PC-9 (cell line): Measurements from ENCODE around the gene LAMB2. TPM values are rescaled to one million over a fixed set of nuclear protein-coding genes. Genes with fewer than 3 reads are reported as not detected.

ENCODE experiments used
- BruUV-seq: library from RNA; stranded (reverse); fragments of 400-500 nt; replicated peaks from 2 replicates; lab custom pipeline; 2021; lab: Mats Ljungman, UMichigan
- CTCF ChIA-PET: fragments of 300-600 bp; sonication (Branson Sonifier 250); formaldehyde crosslinking; loops from one replicate; lab custom pipeline; 2022; ENCODE audit warnings: antibody characterized with exemption; lab: Charles Lee
- POLR2A ChIA-PET: fragments of 300-600 bp; sonication (Branson Sonifier 250); formaldehyde crosslinking; loops from one replicate; lab custom pipeline; 2022; ENCODE audit warnings: antibody characterized with exemption; ENCODE audit not compliant: unreplicated experiment; lab: Charles Lee
- DNase-seq, 2 experiments: peaks; one replicate each; pipeline versions ENCODE4 v3.0.0 to v3.0.0-alpha.2; 2015 to 2022; ENCODE audit warnings: mixed read lengths in 1 of 2
- H2AFZ ChIP-seq: fragments of 200-600 bp; sonication (generic); 2 replicates; pipeline ENCODE4 v1.8.1; 2017; ENCODE audit warnings: antibody characterized with exemption
- H3F3A ChIP-seq: fragments of 200-600 bp; sonication (generic); 2 replicates; pipeline ENCODE4 v1.8.1; 2017; ENCODE audit warnings: antibody characterized with exemption, mild to moderate bottlenecking, low read depth; ENCODE audit not compliant: insufficient read depth
- H3K27ac ChIP-seq: fragments of 200-600 bp; sonication (generic); 2 replicates; pipeline ENCODE4 v1.6.1; 2016; ENCODE audit warnings: mixed run types
- H3K27me3 ChIP-seq: fragments of 200-600 bp; sonication (generic); 2 replicates; pipeline ENCODE4 v1.6.1; 2016; ENCODE audit warnings: low read depth, mixed run types; ENCODE audit not compliant: insufficient read depth
- H3K36me3 ChIP-seq: fragments of 200-600 bp; sonication (generic); 2 replicates; pipeline ENCODE4 v1.6.1; 2016; ENCODE audit warnings: low read depth, mixed run types
- H3K4me1 ChIP-seq: fragments of 200-600 bp; sonication (generic); replicated peaks from 2 replicates; pipeline ENCODE4 v1.6.1; 2016; ENCODE audit warnings: mixed run types; ENCODE audit not compliant: insufficient read depth
- H3K4me2 ChIP-seq: fragments of 200-600 bp; sonication (generic); 2 replicates; pipeline ENCODE4 v1.6.1; 2017; ENCODE audit warnings: mixed run types
- H3K4me3 ChIP-seq: fragments of 200-600 bp; sonication (generic); 2 replicates; pipeline ENCODE4 v1.6.1; 2016; ENCODE audit warnings: mixed run types
- H3K79me2 ChIP-seq: fragments of 200-600 bp; sonication (generic); 2 replicates; pipeline ENCODE4 v1.6.1; 2017; ENCODE audit warnings: low read depth, mixed run types
- H3K9me2 ChIP-seq: fragments of 200-600 bp; sonication (generic); 2 replicates; pipeline ENCODE4 v1.8.1; 2017; ENCODE audit warnings: mild to moderate bottlenecking; ENCODE audit not compliant: insufficient read depth
- H3K9me3 ChIP-seq: fragments of 200-600 bp; sonication (generic); 2 replicates; pipeline ENCODE4 v1.8.1; 2016; ENCODE audit warnings: low read depth; ENCODE audit not compliant: insufficient read depth
- H4K20me1 ChIP-seq: fragments of 200-600 bp; sonication (generic); 2 replicates; pipeline ENCODE4 v1.8.1; 2017; ENCODE audit not compliant: insufficient read depth
- CTCF ChIP-seq: fragments of 200-600 bp; sonication (generic); conservative IDR thresholded peaks from 2 replicates; pipeline ENCODE4 v1.6.1; 2017; ENCODE audit warnings: mixed run types, antibody characterized with exemption, mild to moderate bottlenecking, moderate library complexity
- EZH2 ChIP-seq: fragments of 200-600 bp; sonication (generic); IDR thresholded peaks from 2 replicates; pipeline ENCODE4 v1.8.0; 2017; ENCODE audit warnings: antibody characterized with exemption, low read depth
- intact Hi-C: fragments of 100-400 bp; cut with micrococcal nuclease; formaldehyde crosslinking; loops from one replicate; pipeline ENCODE4 v1.10.0; 2022; ENCODE audit not compliant: unreplicated experiment
- total RNA-seq: library from RNA; stranded (reverse); gene quantifications from 2 replicates; pipeline ENCODE4 v1.2.3, GENCODE V29; 2021

The LAMB2 gene
- total RNA-seq, 1 experiment from 2014 or later, result 230 TPM

DNA sequence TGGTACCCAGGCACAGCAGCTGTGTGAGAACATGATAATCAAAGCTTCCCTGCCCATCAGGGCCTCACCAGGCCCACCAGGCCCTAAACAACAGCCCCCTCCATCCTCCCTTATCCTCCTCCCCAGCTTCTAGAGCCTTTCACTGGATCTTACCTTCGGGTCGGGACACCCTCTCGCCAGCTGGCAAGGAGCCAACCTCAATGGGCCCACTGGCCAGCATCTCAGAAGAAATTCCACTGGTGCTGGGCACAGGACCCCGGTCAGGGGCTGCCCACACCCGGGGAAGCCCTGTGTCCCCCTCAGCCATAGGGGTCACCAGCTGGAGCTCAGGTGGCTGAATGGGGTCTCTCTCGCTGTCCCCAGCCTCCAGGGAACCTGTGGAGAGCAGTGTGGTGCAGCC, 21.5 kb downstream of the LAMB2 start:
- no peaks in the 10 kb centered on the region for H3K36me3 ChIP-seq
- no TSS peak for BruUV-seq

GRCh38 chr3:49110780-49111179, 22.1 kb downstream of the LAMB2 start:
- H4K20me1 ChIP-seq, result no peaks in the 10 kb centered on the region
- TF ChIP-seq EZH2 (no peak), CTCF (no peak)
- no peak for DNase-seq
- H3K9me3 ChIP-seq, result no peaks in the 10 kb centered on the region
- H3K27me3 ChIP-seq, result no peaks in the 10 kb centered on the region
- H3K4me1 ChIP-seq, result no peaks in the 10 kb centered on the region
- H2AFZ ChIP-seq, result no peak overlapping the region
- no peaks in the 10 kb centered on the region; the same call in 1 of the 2 replicates for H3F3A ChIP-seq
- no peaks in the 10 kb centered on the region for H3K79me2 ChIP-seq
- ChIA-PET POLR2A (interaction anchor here (0.6 kb wide), 1 partner anchor 10 kb away, joined by 5 read pairs; the partner anchor contains the start of gene USP19), CTCF (no interaction called here)
- no TSS peak for BruUV-seq
- H3K27ac ChIP-seq, result no peak overlapping the region
- H3K9me2 ChIP-seq, result no peaks in the 10 kb centered on the region
- no peaks in the 10 kb centered on the region for H3K36me3 ChIP-seq
- no peak overlapping the region for H3K4me3 ChIP-seq
- H3K4me2 ChIP-seq, result no peak overlapping the region
- intact Hi-C loops, result no loop called here

More for the DNA sequence above, 21.5 kb downstream of the LAMB2 start:
- Histone ChIP-seq H2AFZ (no peak overlapping the region), H3K9me2 (no peaks in the 10 kb centered on the region), H3K9me3 (no peaks in the 10 kb centered on the region), H3K4me1 (no peaks in the 10 kb centered on the region), H3K4me2 (no peak overlapping the region), H3K79me2 (no peaks in the 10 kb centered on the region), H3K27me3 (no peaks in the 10 kb centered on the region), H3F3A (no peaks in the 10 kb centered on the region), H4K20me1 (no peaks in the 10 kb centered on the region), H3K4me3 (no peak overlapping the region), H3K27ac (no peak overlapping the region)
- no peak for DNase-seq
- TF ChIP-seq EZH2 (no peak), CTCF (no peak)
- ChIA-PET POLR2A (interaction anchor here (0.6 kb wide), 1 partner anchor 9 kb away, joined by 5 read pairs; the partner anchor contains the start of gene USP19), CTCF (no interaction called here)
- intact Hi-C loops, result no loop called here

- BruUV-seq, result no TSS peak
- CTCF ChIA-PET, result no interaction called here
- H3K36me3 ChIP-seq, result no peaks in the 10 kb centered on the region
Measured at GRCh38 chr3:49108346-49108745, 24.5 kb downstream of the LAMB2 start.

More at GRCh38 chr3:49108346-49108745, 24.5 kb downstream of the LAMB2 start:
- H3K4me3 ChIP-seq, result no peak overlapping the region
- no peaks in the 10 kb centered on the region for H3K9me2 ChIP-seq
- no peaks in the 10 kb centered on the region for H3K9me3 ChIP-seq
- TF ChIP-seq CTCF (no peak), EZH2 (no peak)
- H3K27me3 ChIP-seq, result no peaks in the 10 kb centered on the region
- intact Hi-C loops, result no loop called here
- H3K79me2 ChIP-seq, result peaks cover 11% of the 10 kb centered on the region
- H3K4me2 ChIP-seq, result no peak overlapping the region
- no peaks in the 10 kb centered on the region for H4K20me1 ChIP-seq
- H3F3A ChIP-seq, result no peaks in the 10 kb centered on the region; the same call in 1 of the 2 replicates
- no peak overlapping the region for H3K27ac ChIP-seq
- no peak for DNase-seq
- peaks cover 5% of the 10 kb centered on the region for H3K4me1 ChIP-seq
- POLR2A ChIA-PET, result interaction anchor here (0.5 kb wide), 1 partner anchor 885 kb away, joined by 3 read pairs; the partner anchor contains the start of gene CAMP
- no peak overlapping the region for H2AFZ ChIP-seq
